Measurements from ENCODE around the gene CBX2. TPM values are rescaled to one million over a fixed set of nuclear protein-coding genes. Genes with fewer than 3 reads are reported as not detected.

Gene CBX2
- total and polyA plus RNA-seq, 2 donors (not counting 1 experiment from before 2014, with no cell fraction given): 0.77 to 0.83 TPM

GRCh38 chr17:79818026-79818758 is 40.2 kb downstream of the CBX2 start:
- peaks cover 65% of the 10 kb centered on the region for H3K27me3 ChIP-seq (ENCODE audit: control insufficient read depth, insufficient read depth, low read length)
- no peaks in the 10 kb centered on the region for H3K79me2 ChIP-seq (ENCODE audit: control insufficient read depth, insufficient read depth, low read length)

GRCh38 chr17:79819085-79819484 is 41.1 kb downstream of the CBX2 start:
- Histone ChIP-seq H4K20me1 (ENCODE audit: control insufficient read depth, extremely low read depth, insufficient read depth, low read length) (no peaks in the 10 kb centered on the region), H3K79me2 (ENCODE audit: control insufficient read depth, insufficient read depth, low read length) (no peaks in the 10 kb centered on the region), H3K9ac (ENCODE audit: insufficient read depth, low read length) (no peak overlapping the region), H3K4me2 (ENCODE audit: extremely low read depth, insufficient read depth, low read length) (no peak overlapping the region), H3K4me3 (replicated peaks in 1 of 4; ENCODE audit: control extremely low read depth in 1 of 4, insufficient read depth in 1 of 4, low read depth in 3 of 4, low read length in 4 of 4) (no peak overlapping the region), H2AFZ (ENCODE audit: low read length) (no peak overlapping the region), H3K36me3 (ENCODE audit: control insufficient read depth, insufficient read depth, low read length) (no peaks in the 10 kb centered on the region), H3K4me1 (ENCODE audit: control insufficient read depth, extremely low read depth, insufficient read depth, low read length) (no peaks in the 10 kb centered on the region), H3K9me3 (ENCODE audit: control insufficient read depth, insufficient read depth, low read depth, low read length) (no peaks in the 10 kb centered on the region), H3K27me3 (ENCODE audit: control insufficient read depth, insufficient read depth, low read length) (peaks cover 64% of the 10 kb centered on the region), H3K27ac (ENCODE audit: insufficient read depth, low read length) (no peak overlapping the region)
- TF ChIP-seq CTCF (conservative IDR thresholded peaks at IDR 0.05 in 1 of 2, IDR thresholded peaks at IDR 0.05 in 1 of 2; ENCODE audit: low read depth in 1 of 2, low read length in 2 of 2) (no peak), EZH2 (IDR thresholded peaks at IDR 0.05; ENCODE audit: low read length, missing control alignments) (no peak)
- DNase-seq (ENCODE audit: low read depth in 2 of 2): no peak

More at GRCh38 chr17:79818026-79818758, 40.2 kb downstream of the CBX2 start:
- DNase-seq (ENCODE audit: low read depth in 2 of 2): no peak
- TF ChIP-seq CTCF (conservative IDR thresholded peaks at IDR 0.05 in 1 of 2, IDR thresholded peaks at IDR 0.05 in 1 of 2; ENCODE audit: low read depth in 1 of 2, low read length in 2 of 2) (no peak), EZH2 (IDR thresholded peaks at IDR 0.05; ENCODE audit: low read length, missing control alignments) (no peak)
- Histone ChIP-seq H3K4me3 (replicated peaks in 1 of 4; ENCODE audit: control extremely low read depth in 1 of 4, insufficient read depth in 1 of 4, low read depth in 3 of 4, low read length in 4 of 4) (no peak overlapping the region), H3K4me2 (ENCODE audit: extremely low read depth, insufficient read depth, low read length) (no peak overlapping the region), H3K4me1 (ENCODE audit: control insufficient read depth, extremely low read depth, insufficient read depth, low read length) (no peaks in the 10 kb centered on the region), H2AFZ (ENCODE audit: low read length) (no peak overlapping the region), H3K27ac (ENCODE audit: insufficient read depth, low read length) (no peak overlapping the region), H3K36me3 (ENCODE audit: control insufficient read depth, insufficient read depth, low read length) (no peaks in the 10 kb centered on the region), H4K20me1 (ENCODE audit: control insufficient read depth, extremely low read depth, insufficient read depth, low read length) (no peaks in the 10 kb centered on the region), H3K9ac (ENCODE audit: insufficient read depth, low read length) (no peak overlapping the region), H3K9me3 (ENCODE audit: control insufficient read depth, insufficient read depth, low read depth, low read length) (no peaks in the 10 kb centered on the region)

- Histone ChIP-seq H3K4me1 (ENCODE audit: control insufficient read depth, extremely low read depth, insufficient read depth, low read length) (no peaks in the 10 kb centered on the region), H3K9me3 (ENCODE audit: control insufficient read depth, insufficient read depth, low read depth, low read length) (no peaks in the 10 kb centered on the region), H3K79me2 (ENCODE audit: control insufficient read depth, insufficient read depth, low read length) (no peaks in the 10 kb centered on the region), H3K36me3 (ENCODE audit: control insufficient read depth, insufficient read depth, low read length) (no peaks in the 10 kb centered on the region), H2AFZ (ENCODE audit: low read length) (no peak overlapping the region), H3K9ac (ENCODE audit: insufficient read depth, low read length) (no peak overlapping the region), H3K27me3 (ENCODE audit: control insufficient read depth, insufficient read depth, low read length) (peaks cover 59% of the 10 kb centered on the region), H3K4me3 (replicated peaks in 1 of 4; ENCODE audit: control extremely low read depth in 1 of 4, insufficient read depth in 1 of 4, low read depth in 3 of 4, low read length in 4 of 4) (no peak overlapping the region), H3K4me2 (ENCODE audit: extremely low read depth, insufficient read depth, low read length) (no peak overlapping the region), H3K27ac (ENCODE audit: insufficient read depth, low read length) (no peak overlapping the region), H4K20me1 (ENCODE audit: control insufficient read depth, extremely low read depth, insufficient read depth, low read length) (no peaks in the 10 kb centered on the region)
- DNase-seq (ENCODE audit: low read depth in 2 of 2): no peak
- TF ChIP-seq EZH2 (IDR thresholded peaks at IDR 0.05; ENCODE audit: low read length, missing control alignments) (no peak), CTCF (conservative IDR thresholded peaks at IDR 0.05 in 1 of 2, IDR thresholded peaks at IDR 0.05 in 1 of 2; ENCODE audit: low read depth in 1 of 2, low read length in 2 of 2) (no peak)
Measured at GRCh38 chr17:79819534-79820276, 41.8 kb downstream of the CBX2 start.

Data from fibroblast of lung (primary cell).